HG03095 (cell line): ENCODE measurements around the gene IER3IP1.
"Not testable (repeated sequence)": the region's sequence is repeated elsewhere in the genome, so short reads cannot be mapped to it uniquely, and the experiment has no call there.

ENCODE experiments used
- ATAC-seq: cut with Tn5 transposase; IDR thresholded peaks from one replicate; pipeline ENCODE4 v1.9.1; 2021; ENCODE audit warnings: moderate library complexity; ENCODE audit not compliant: unreplicated experiment

The IER3IP1 gene, protein sequence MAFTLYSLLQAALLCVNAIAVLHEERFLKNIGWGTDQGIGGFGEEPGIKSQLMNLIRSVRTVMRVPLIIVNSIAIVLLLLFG

DNA sequence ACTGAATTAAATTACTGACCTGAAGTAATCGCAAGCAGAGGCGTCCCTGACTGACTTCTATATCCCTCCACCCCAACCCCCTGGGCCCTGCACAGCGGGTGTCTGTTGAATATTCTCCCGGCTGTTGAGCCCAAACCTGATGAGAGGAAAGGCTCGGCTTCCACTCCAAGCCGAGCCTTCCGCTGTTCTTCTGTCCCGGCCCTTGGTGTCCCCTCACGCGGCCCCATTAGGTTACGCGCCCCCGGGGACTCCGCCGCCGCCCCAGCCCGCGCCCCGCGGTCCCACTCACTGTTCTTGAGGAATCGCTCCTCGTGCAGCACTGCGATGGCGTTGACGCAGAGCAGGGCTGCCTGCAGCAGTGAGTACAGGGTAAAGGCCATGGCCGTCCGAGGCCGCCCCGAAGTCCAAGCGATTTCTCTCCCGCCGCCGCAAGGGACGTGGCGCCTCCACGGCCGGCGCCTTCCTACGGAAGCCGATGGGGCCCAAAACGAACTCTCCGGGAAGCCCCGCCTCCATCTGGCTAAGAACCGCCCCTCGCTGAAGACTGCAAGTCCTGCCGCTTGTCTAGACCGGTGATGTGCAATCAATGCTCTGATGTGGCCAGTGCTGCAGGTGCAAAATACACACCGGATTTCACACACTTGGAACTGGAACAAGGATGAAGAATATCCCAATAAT is at the start of gene IER3IP1:
TSS of gene IER3IP1 (minus strand) at position 467 of the 678 bp plus-strand sequence. CDS start at position 380, 87 bp downstream.
- ATAC-seq = peak; percentile 82

DNA sequence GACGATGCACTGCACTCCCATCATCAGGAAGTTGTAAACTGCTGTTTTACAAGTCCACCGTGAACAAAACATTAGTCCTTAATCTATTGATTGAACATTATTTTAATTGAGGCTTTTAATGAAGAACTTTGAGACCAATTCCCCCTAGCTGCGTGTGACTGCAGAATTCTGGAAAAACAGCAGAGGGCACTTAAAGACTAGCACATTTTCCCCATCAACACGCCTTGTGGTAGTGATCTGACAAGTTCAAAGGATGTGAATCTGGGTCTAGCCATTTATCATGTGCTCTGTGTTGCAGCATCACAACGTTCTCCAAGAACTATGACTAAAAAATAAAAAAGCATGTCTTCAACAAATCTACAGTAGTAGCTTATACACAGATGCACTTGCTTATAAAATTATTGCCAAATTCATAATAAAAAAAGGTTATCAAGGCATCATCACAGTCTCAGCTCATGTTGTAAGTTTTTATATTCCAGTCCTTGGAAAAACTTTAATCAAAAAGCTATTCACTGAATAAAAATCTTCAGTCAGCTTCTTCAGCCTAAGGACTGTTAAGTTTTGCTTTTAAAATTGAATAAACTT is 39.5 kb upstream of the IER3IP1 start:
- no peak for ATAC-seq

DNA sequence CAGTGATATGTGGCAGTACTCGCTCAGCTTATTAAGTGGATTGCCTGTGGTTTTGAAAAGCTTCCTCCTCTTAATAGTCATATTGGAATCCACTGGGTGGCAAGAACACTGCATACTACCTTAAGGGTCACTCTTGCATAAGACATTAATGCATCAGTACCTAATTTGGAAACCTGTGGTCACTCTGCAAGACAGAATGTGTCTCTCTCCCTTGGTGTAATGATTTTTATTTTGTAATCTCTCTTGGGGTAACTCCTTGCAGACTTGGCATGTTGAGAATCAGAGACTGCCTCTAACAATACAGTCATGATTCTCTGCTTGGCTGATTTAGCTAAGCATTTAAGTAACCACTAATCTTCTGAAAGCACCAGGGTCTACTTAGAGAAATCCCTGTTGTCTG is 33.0 kb upstream of the IER3IP1 start:
- no peak for ATAC-seq

DNA sequence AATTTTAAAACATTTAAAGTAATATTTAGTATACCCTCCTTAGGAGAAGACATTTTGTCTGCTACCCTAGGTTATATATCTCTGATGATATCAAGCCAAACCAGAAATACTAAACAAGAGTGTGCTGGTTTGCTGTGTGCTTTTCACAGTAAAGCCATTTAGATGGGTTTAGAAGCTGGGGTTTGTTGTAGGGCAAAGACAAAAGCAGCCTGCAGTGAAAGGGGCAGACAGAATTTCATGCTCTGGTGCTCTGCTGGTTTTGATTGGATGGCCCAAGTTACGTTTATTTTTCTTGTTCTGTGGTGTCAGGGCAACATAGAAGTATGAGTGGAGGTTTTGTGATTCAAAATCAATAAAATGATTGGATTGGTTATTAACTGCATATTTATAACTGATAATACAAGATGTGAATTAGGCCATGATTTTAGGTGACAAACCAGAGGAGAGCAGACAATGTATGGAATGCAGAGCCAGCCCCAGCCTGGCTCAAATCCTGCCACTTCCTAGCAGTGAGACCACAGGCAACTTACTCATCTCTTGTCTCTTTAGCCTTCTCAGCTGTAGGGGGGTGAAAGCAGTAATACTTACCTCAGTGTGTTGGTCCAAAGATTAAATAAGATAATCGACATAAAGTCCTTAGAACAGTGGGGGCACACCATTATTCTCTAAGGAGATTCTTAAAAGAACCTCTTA is 30.9 kb upstream of the IER3IP1 start:
- no peak for ATAC-seq

DNA sequence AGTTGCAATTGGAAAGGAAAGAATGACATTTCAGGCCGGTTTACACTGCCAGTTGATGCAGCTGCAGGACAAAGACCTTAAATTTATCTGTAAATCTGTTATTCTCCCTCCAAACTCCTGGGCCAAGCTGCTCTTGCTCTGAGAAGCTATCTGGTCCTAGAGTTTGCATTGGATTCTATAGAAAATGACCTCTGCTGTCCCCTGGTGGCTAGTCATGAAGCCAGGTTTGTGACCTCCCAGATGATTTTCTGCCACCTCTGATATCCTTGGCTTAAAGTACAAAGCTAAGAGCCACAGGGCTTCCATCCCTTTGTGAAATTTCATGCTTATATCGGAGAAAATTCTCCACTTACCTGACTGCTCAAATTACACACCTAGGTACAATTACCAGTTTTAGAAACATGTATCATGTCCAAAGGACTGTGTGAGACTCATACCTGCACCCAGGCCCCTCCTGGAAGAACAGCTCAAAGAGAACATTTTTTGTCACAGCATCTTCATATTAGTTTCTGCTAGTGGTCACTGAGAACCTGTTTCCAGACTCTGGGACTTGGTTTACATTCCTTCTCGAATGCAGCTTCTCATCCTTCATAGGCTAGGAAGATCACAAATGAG is 28.9 kb upstream of the IER3IP1 start:
- no peak for ATAC-seq

DNA sequence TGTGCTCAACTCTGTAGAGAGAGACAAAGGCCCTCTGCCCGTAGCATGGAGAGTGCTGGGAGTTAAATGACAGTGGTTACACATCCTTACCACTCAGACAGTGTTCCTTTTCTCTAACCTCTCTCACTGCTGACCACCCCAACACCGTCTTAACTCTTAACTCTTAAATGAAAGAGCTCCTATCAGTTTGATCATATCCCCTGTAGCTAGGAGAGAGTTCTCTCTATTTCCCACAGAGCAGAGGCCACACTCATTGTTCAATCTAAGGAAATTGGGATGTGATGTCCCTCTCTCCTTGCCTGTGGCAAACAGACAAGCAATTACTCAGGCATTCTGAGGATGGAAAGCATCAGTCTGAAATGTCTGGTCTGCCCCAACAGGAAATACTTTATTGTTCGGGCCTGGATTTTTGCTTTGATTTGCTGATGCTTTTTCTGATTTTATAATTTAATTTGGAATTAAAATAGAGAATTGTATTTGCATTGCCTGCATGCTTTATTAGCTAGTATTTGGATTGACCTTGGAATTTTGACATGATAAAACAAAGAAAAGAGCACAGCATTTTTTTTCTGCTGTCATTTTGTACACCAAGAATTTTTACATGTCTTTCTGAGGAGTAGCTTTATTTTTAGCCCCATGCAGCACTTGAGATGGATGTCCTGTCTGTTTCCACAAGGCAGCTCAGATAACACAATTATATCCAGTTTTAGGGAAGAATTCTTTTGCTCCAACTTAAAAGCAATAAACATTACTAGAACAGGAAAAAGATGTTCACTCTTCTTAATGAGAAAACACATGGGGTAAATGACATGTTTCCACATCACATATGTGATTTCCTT is 27.7 kb upstream of the IER3IP1 start:
- no peak for ATAC-seq

DNA sequence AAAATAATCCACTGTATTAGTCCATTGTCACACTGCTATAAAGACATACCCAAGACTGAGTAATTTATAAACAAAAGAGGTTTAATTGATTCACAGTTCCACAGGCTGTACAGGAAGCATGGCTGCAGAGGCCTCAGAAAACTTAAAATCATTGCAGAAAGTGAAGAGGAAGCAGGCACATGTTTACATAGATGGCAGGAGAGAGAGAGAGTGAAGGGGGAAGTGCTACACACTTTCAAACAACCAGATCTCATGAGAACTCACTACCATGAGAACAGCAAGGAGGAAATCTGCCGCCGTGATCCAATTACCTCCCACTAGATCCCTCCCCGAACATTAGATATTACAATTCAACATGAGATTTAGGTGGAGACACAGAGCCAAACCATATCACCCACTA is 19.8 kb upstream of the IER3IP1 start:
- not testable (repeated sequence) for ATAC-seq

DNA sequence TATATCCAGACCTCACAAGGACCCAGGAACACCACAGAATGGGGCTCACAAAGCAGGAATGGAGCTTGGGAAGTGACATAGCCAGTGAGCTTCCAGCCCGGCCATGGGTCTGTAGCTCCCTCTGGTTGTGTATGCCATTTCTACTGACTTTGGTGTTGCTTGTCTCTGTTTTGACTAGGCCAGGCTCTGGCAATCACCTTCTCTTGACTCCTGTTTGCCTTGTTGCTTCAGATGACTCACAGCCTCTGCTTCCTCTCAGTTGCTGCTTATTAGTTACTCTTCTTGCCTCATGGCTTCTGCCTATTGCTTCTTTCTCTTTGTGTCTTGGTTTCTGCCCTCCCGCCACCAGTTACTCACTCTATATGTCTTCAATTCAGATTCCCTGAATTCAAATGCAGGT is 15.8 kb upstream of the IER3IP1 start:
- ATAC-seq = no peak

DNA sequence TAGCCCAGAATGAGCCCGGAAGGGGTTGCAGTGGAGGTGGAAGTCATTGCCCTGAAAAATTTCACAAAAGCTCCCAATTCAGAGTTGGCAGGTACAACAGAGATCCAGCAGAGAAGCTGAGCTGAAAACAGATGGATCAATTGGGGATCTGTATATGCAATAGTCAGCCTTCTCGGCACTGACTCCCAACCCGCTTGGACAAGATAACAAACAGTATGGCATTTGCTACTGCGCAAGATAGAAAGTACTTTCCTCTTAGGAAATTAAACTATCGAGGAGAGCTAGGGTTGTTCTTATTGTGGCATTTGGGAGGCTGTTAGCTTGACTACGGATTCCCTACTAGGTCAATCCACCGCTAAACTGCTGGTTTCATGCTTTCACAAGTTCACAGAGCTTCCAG is 11.6 kb upstream of the IER3IP1 start:
- ATAC-seq = no peak

DNA sequence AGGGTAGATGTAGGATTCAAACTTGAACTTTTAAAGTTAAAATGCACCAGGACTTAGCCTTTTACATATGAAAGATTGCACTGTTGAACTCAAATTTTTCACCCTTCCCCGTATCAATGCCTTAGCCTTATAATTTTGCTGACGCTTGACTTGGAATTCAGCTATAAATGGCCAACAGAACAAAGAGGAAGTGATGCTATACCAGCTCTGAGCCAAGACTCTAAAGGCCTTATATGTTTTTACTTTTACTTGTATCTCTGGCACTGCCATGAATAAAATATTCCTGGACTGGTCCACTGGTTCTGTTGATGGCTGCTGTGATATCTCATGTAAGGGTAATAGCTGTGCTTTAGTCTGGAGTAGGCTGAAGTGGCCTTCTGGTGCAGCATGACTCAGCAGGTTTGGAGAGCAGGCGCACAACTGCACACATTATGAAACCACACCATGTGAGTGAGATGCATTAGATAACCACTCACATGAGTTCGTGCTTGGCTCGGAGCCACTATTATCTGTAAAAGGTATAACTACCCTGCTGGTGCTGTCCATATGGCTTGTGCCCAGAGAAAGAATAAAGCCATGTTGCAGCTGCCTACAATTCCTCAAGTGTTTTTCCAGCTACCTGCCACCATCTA is 8.4 kb upstream of the IER3IP1 start:
- no peak for ATAC-seq

DNA sequence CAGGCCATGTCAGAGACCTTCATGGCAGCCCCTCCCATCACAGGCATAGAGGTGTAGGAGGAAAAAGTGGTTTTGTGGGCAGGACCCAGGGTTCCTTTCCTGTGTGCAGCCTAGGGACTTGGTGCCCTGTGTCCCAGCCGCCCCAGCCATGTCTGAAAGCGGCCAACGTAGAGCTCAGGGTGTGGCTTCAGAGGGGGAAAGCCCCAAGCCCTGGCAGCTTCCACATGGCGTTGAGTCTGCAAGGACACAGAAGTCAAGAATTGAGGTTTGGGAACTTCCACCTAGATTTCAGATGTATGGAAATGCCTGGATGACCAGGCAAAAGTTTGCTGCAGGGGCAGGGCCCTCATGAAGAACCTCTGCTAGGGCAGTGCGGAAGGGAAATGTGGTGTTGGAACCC is 6.0 kb upstream of the IER3IP1 start:
- not testable (repeated sequence) for ATAC-seq

DNA sequence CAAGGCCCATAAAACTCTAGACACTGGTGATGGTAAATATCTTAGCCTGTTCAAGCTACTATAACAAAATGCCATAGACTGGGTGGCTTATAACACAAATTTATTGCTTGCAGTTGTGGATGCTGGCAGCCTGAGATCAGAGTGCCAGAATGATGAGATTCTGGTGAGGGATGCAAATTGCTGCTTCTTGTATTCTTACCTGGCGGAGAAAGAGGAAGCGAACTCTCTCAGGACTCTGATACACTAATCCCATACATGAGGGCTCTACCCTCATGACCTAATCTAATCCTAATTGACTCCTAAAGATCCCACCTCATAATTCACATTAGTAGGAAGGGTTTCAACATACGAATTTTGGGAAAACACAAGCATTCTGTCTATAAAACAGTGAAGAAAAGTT is 4.6 kb upstream of the IER3IP1 start:
- ATAC-seq = no peak

DNA sequence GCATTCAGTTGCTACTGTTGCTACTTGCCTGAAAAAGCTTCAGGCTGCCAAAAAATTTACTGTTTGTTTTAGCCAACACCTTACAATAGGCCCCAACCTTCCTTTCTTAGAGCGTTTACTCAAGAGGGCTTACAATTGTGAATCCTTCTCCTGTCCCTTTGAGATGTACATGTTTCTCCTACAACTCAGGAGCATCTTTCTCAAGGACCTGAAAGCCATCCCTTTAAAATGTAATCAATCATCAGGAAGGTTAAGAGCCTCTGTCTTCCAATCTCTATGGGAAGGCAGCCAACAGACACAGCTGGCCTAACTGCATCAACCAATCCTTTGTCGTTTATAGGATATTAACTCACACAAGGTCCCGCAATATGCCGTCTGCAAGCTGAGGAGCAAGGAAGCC is 3.4 kb upstream of the IER3IP1 start:
- no peak for ATAC-seq

DNA sequence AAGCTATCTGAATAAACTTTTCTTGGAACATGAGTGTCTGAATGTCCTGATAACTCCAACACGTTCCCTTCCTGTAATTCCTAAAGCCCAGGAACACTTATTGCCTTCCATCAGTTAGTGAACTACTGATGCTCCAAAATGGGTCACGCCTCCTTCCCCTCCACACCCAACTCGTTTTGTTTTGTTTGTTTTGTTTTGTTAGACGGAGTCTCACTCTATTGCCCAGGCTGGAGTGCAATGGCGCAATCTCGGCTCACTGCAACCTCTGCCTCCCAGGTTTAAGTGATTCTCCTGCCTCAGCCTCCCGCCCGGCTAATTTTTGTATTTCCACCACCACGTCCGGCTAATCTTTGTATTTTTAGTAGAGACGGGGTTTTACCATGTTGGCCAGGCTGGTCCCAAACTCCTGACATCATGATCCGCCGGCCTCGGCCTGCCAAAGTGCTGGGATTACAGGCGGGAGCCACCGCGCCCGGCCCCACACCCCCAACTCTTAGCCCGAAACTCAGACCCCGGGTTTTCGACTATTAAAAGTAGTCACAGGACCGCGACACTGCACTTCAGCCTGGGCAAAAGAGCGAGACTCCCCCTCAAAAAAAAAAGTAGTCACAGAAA is 774 bp downstream of the IER3IP1 start:
- no peak for ATAC-seq

DNA sequence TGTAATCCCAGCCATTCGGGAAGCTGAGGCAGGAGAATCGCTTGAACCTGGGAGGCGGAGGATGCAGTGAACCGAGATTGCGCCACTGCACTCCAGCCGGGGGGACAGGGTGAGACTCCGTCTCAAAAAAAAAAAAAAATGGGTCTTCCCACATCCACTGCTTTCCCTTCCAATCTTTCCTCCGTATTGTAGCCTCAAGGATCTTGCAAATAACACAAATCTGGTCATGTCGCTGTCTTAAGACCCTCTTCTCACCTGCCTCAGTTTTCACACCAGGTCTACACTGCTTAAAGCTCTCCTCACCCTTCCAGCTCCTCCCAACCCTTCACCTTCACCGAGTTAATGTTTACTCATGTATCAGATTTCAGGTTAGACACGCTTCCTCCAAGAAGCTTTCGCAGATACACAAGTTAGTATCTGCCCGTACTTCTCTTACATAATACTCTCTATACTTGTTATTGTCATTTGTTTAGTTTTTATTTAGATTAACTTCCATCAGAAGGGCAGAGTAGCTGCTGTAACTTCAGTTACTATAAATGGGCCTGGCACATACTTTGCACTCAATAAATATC is 1.5 kb downstream of the IER3IP1 start:
- ATAC-seq = no peak

DNA sequence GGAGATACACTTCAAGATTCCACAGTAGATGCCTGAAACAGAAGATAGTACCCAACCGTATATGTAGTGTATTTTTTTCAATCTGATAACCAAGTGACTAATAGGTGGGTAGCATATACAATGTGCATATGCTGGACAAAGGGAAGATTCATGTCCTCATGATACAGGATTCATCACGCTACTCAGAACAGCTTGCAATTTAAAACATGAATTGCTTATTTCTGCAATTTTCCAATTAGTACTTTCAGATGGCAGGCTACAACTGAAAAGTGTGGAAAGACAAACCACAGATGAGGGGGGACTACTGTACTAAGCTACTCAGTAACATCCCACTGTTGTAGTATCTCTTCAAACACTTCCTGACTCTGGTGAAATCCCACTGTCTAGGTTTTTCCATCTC is 3.7 kb downstream of the IER3IP1 start:
- ATAC-seq = no peak

DNA sequence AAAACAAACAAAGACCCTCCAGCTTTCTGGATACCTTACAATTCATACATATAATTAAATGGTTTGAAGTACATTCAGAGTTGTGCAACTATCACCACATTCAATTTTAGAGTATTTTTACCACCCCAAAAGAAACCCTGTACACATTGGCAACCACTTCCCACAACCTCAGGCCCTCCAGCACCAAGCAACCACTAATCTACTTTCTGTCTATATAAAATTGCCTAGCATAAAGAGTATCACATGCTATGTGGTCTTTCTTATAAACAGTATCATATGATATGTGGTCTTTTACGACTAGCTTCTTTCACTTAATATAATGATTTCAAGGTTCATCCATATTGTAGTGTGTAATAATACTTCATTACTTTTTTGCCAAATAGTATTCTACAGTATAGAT is 7.3 kb downstream of the IER3IP1 start:
- ATAC-seq = no peak

DNA sequence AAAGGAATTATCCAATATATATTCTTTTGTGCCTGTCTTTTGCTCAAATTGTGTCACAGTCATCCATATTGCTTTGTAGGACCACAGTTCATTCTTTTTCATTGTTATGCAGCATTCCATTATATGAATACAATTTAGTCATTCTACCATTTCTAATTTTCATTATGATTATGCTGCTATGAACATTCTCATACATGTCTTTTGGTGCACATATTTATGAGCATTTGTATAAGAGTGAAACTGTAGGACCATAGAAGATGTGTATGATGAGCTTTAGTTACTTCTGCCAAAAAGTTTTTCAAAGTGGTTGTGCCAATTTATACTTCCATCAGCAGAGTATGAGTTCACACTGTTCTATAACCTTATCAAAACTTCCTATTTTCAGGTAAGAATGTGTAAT is 7.7 kb downstream of the IER3IP1 start:
- ATAC-seq = no peak

DNA sequence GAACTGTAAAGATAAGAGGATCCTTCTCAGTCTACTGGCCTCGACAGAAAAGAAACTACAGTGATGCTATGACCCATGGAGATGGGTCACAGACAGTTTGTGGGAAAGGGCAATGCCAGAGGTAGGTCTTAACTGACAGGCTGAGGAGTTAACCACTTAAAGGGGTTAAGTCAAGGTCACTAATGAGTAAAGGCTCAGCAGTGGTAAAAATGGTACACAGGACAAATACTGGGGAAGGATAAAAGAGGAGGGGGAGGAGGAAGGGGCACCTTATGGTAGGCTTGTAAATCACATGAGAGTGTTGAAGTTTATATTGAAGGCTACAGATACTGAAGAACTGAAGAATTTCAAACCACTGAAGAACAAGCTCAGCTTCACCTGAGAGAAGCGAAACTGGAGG is 9.9 kb downstream of the IER3IP1 start:
- ATAC-seq = no peak

DNA sequence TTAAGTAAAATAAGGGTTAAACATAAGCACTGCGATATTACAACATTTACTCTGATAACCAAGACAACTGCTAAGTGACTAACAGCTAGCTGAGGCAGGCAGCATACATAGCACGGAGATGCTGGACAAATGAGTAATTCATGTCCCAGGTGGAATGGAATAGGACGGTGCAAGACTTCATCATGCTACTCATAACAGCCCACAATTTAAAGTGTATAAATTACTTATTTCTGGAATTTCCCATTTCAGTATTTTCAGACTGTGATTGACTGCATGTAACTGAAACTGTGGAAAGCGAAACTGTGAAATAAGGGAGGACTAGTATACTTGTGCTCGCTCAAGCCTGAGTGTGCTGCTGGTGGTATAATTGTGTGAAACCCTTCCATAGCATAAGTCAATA is 12.9 kb downstream of the IER3IP1 start:
- peak; percentile 74 for ATAC-seq
